HCT116 (cell line): Measurements from ENCODE around the gene USP31. TPM values are rescaled to one million over a fixed set of nuclear protein-coding genes. Genes with fewer than 3 reads are reported as not detected.

ENCODE experiments used
- ATAC-seq: fragments of 200-7000 bp; cut with Tn5 transposase; 2 replicates; pipeline ENCODE4 v1.9.1; 2020; ENCODE audit warnings: mild to moderate bottlenecking, moderate library complexity
- BruUV-seq: library from RNA; stranded (reverse); fragments of 400-500 nt; replicated peaks from 2 replicates; lab custom pipeline; 2021; lab: Mats Ljungman, UMichigan
- CTCF ChIA-PET: fragments of 300-600 bp; sonication (Branson Sonifier 250); formaldehyde crosslinking; loops from one replicate; lab custom pipeline; 2021; ENCODE audit warnings: antibody characterized with exemption; lab: Charles Lee
- POLR2A ChIA-PET: fragments of 300-600, 350-600 bp; sonication (Branson Sonifier 250); formaldehyde crosslinking; loops from one replicate; lab custom pipeline; 2021; ENCODE audit warnings: antibody characterized with exemption; lab: Charles Lee
- RAD21 ChIA-PET, 2 experiments: fragments of 300-600 bp; sonication (Branson Sonifier 250); formaldehyde crosslinking; loops; one replicate each; lab custom pipeline; 2023; ENCODE audit warnings: low total read pairs in 2 of 2; ENCODE audit not compliant: uncharacterized antibody in 2 of 2, unreplicated experiment in 2 of 2, low non-redundant PET in 1 of 2; lab: Charles Lee
- DNase-seq: peaks from one replicate; pipeline ENCODE4 v3.0.0-alpha.2; 2010; ENCODE audit warnings: low read depth, low spot score
- H2AFZ ChIP-seq: fragments of 200-600 bp; shearing (Covaris generic), sonication (generic); 2 replicates; pipeline ENCODE4 v1.6.1; 2017; ENCODE audit warnings: low read depth, mixed run types, mixed read lengths, antibody characterized with exemption, low read length; ENCODE audit not compliant: poor library complexity, severe bottlenecking
- H3K27ac ChIP-seq: 2 replicates; pipeline ENCODE4 v1.5.1; 2012; ENCODE audit warnings: low read depth, low read length
- H3K27me3 ChIP-seq: fragments of 200-600 bp; sonication (generic); 2 replicates; pipeline ENCODE4 v1.6.1; 2016; ENCODE audit warnings: mixed run types, low read length, mixed read lengths; ENCODE audit not compliant: insufficient read depth
- H3K36me3 ChIP-seq, 2 experiments: fragments of 200-500 bp in 1 of 2; fragments of 200-600 bp in 1 of 2; sonication (Bioruptor generic) in 1 of 2; sonication (generic) in 1 of 2; 2 replicates each; pipeline versions ENCODE4 v1.5.1 to v1.6.1; 2014 to 2016; ENCODE audit warnings: low read length in 2 of 2, inconsistent platforms in 1 of 2, mixed read lengths in 1 of 2, mixed run types in 1 of 2; ENCODE audit not compliant: insufficient read depth in 2 of 2, control insufficient read depth in 1 of 2
- H3K4me1 ChIP-seq, 2 experiments: fragments of 200-600 bp in 1 of 2; sonication (generic) in 1 of 2; 2 replicates each; pipeline versions ENCODE4 v1.5.1 to v1.6.1; 2012 to 2017; ENCODE audit warnings: low read length in 2 of 2, inconsistent platforms in 1 of 2, mild to moderate bottlenecking in 1 of 2, mixed read lengths in 1 of 2, mixed run types in 1 of 2, moderate library complexity in 1 of 2; ENCODE audit not compliant: insufficient read depth in 2 of 2, control insufficient read depth in 1 of 2
- H3K4me2 ChIP-seq: fragments of 200-600 bp; sonication (generic); 2 replicates; pipeline ENCODE4 v1.6.1; 2017; ENCODE audit warnings: mixed run types, low read length, mixed read lengths
- H3K4me3 ChIP-seq, 2 experiments: fragments of 200-600 bp in 1 of 2; sonication (generic) in 1 of 2; replicated peaks in 1 of 2; 2 replicates each; pipeline ENCODE4 v1.5.1; 2011 to 2016; ENCODE audit warnings: low read length in 2 of 2, control low read depth in 1 of 2, low read depth in 1 of 2, mild to moderate bottlenecking in 1 of 2, mixed read lengths in 1 of 2, mixed run types in 1 of 2
- H3K79me2 ChIP-seq: fragments of 200-600 bp; sonication (generic); 2 replicates; pipeline ENCODE4 v1.6.1; 2017; ENCODE audit warnings: mild to moderate bottlenecking, mixed run types, low read length, moderate library complexity, mixed read lengths; ENCODE audit not compliant: insufficient read depth
- H3K9ac ChIP-seq: fragments of 200-600 bp; sonication (generic); 2 replicates; pipeline ENCODE4 v1.6.1; 2016; ENCODE audit warnings: low read length, mixed read lengths
- H3K9me2 ChIP-seq: fragments of 200-600 bp; sonication (generic), shearing (Covaris generic); 2 replicates; pipeline ENCODE4 v1.6.1; 2017; ENCODE audit warnings: mixed run types, mild to moderate bottlenecking, moderate library complexity; ENCODE audit not compliant: insufficient read depth
- H3K9me3 ChIP-seq, 2 experiments: fragments of 200-500 bp in 1 of 2; fragments of 200-600 bp in 1 of 2; sonication (Bioruptor generic) in 1 of 2; sonication (generic) in 1 of 2; 2 replicates each; pipeline ENCODE4 v1.6.1; 2014 to 2017; ENCODE audit warnings: low read length in 2 of 2, mixed read lengths in 2 of 2, inconsistent platforms in 1 of 2, low read depth in 1 of 2, mild to moderate bottlenecking in 1 of 2, mixed run types in 1 of 2, moderate library complexity in 1 of 2; ENCODE audit not compliant: control insufficient read depth in 1 of 2, insufficient read depth in 1 of 2
- H4K20me1 ChIP-seq: fragments of 200-600 bp; sonication (generic), shearing (Covaris generic); 2 replicates; pipeline ENCODE4 v1.6.1; 2017; ENCODE audit warnings: mixed run types, mild to moderate bottlenecking, moderate library complexity; ENCODE audit not compliant: insufficient read depth
- CEBPB ChIP-seq: IDR thresholded peaks from 2 replicates; pipeline ENCODE4 v1.6.1; 2012; ENCODE audit warnings: low read depth
- EGR1 ChIP-seq: IDR thresholded peaks from 2 replicates; pipeline ENCODE4 v1.6.1; 2012; ENCODE audit warnings: low read depth
- ELF1 ChIP-seq: IDR thresholded peaks from 2 replicates; pipeline ENCODE4 v1.6.1; 2012; ENCODE audit warnings: low read depth, borderline replicate concordance
- EZH2 ChIP-seq: fragments of 200-600 bp; sonication (generic); IDR thresholded peaks from 2 replicates; pipeline ENCODE4 v1.6.1; 2017; ENCODE audit warnings: antibody characterized with exemption, mixed run types
- EZH2phosphoT487 ChIP-seq: fragments of 200-600 bp; IDR thresholded peaks from 2 replicates; pipeline ENCODE4 v1.6.1; 2018; ENCODE audit warnings: antibody characterized with exemption, borderline replicate concordance
- FOSL1 ChIP-seq: IDR thresholded peaks from 2 replicates; pipeline ENCODE4 v1.6.1; 2012; ENCODE audit warnings: low read depth
- POLR2A ChIP-seq: IDR thresholded peaks from 2 replicates; pipeline ENCODE4 v1.7.0; 2011; ENCODE audit warnings: borderline replicate concordance; ENCODE audit not compliant: insufficient read depth, insufficient read length; ENCODE audit errors: extremely low read depth
- POLR2AphosphoS5 ChIP-seq: IDR thresholded peaks from 2 replicates; pipeline ENCODE4 v1.6.1; 2011; ENCODE audit warnings: mild to moderate bottlenecking, low read depth, low read length, moderate library complexity
- RAD21 ChIP-seq: IDR thresholded peaks from 2 replicates; pipeline ENCODE4 v1.6.1; 2012; ENCODE audit warnings: low read depth, mild to moderate bottlenecking
- SIN3A ChIP-seq: IDR thresholded peaks from 2 replicates; pipeline ENCODE4 v1.6.1; 2012; ENCODE audit warnings: low read depth
- SRF ChIP-seq: IDR thresholded peaks from 2 replicates; pipeline ENCODE4 v1.6.1; 2012; ENCODE audit warnings: low read depth
- TCF7L2 ChIP-seq: IDR thresholded peaks from 2 replicates; pipeline ENCODE4 v1.7.0; 2011; ENCODE audit warnings: borderline replicate concordance, inconsistent platforms; ENCODE audit not compliant: insufficient read depth, insufficient read length; ENCODE audit errors: extremely low read depth
- YY1 ChIP-seq: IDR thresholded peaks from 2 replicates; pipeline ENCODE4 v1.6.1; 2011; ENCODE audit warnings: low read length, low read depth, moderate library complexity, mild to moderate bottlenecking; ENCODE audit not compliant: insufficient replicate concordance; ENCODE audit errors: extremely low read depth
- ZFX ChIP-seq: fragments of 450-650 bp; IDR thresholded peaks from 2 replicates; pipeline ENCODE4 v1.6.1; 2017
- ZNF274 ChIP-seq: fragments of 200-500 bp; sonication (Bioruptor generic); IDR thresholded peaks from 2 replicates; pipeline ENCODE4 v1.6.1; 2014; ENCODE audit warnings: mild to moderate bottlenecking, low read depth, low read length, inconsistent platforms
- intact Hi-C: fragments of 100-400 bp; cut with micrococcal nuclease; formaldehyde crosslinking; loops from 2 replicates; pipeline ENCODE4 v1.10.0; 2022
- total RNA-seq: library from RNA; stranded (reverse); gene quantifications from one replicate; pipeline ENCODE4 v1.2.1, GENCODE V29; 2021; ENCODE audit not compliant: unreplicated experiment
- TF ChIP-seq, protein P1 (sequence below): IDR thresholded peaks from 2 replicates; pipeline ENCODE4 v1.6.1; 2012
- TF ChIP-seq, protein P2 (sequence below), 3 experiments: fragments of 200-600 bp in 1 of 3; sonication (generic) in 1 of 3; IDR thresholded peaks in 2 of 3; conservative IDR thresholded peaks in 1 of 3; 2 replicates each; pipeline ENCODE4 v1.5.1; 2012 to 2017; ENCODE audit warnings: low read depth in 2 of 3, low read length in 2 of 3, antibody characterized with exemption in 1 of 3, borderline replicate concordance in 1 of 3, control low read depth in 1 of 3, mild to moderate bottlenecking in 1 of 3, mixed read lengths in 1 of 3, mixed run types in 1 of 3, moderate library complexity in 1 of 3; ENCODE audit not compliant: insufficient read depth in 1 of 3
- TF ChIP-seq, protein P3 (sequence below): IDR thresholded peaks from 2 replicates; pipeline ENCODE4 v1.6.1; 2012
- TF ChIP-seq, protein P4 (sequence below): IDR thresholded peaks from 2 replicates; pipeline ENCODE4 v1.6.1; 2011; ENCODE audit warnings: mild to moderate bottlenecking, low read length, moderate library complexity; ENCODE audit not compliant: insufficient replicate concordance; ENCODE audit errors: extremely low read depth
- TF ChIP-seq, protein P5 (sequence below): IDR thresholded peaks from 2 replicates; pipeline ENCODE4 v1.6.1; 2012; ENCODE audit warnings: low read depth

Gene USP31
- total RNA-seq, 1 experiment from 2014 or later = 12.2 TPM

DNA sequence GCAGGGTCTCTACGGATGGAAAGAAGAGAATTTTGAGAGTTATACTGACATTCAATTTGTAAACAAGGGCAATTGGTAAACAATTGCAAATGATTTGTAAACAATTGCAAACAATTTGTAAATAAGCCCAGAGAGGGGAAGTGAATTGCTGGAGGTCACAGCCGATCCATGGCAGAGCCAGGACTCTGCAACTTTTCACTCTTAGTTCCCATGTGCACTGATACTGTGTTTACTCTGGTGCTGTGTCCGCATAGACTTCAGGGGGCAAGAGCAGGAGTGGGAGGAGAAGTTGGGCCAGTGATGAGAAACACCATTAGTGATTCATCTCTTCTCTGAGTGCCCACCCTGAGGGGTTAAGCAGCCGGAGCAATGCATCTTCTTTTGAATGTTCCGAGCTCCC is 47.3 kb upstream of the USP31 start:
- DNase-seq (no peak), ATAC-seq (no peak)
- Histone ChIP-seq H3K36me3 (no peaks in the 10 kb centered on the region), H3K9ac (no peak overlapping the region), H3K27me3 (peaks cover 52% of the 10 kb centered on the region), H3K79me2 (no peaks in the 10 kb centered on the region), H3K9me3 (no peaks in the 10 kb centered on the region), H2AFZ (no peak overlapping the region), H3K4me1 (no peaks in the 10 kb centered on the region), H4K20me1 (no peaks in the 10 kb centered on the region), H3K4me3 (no peak overlapping the region), H3K27ac (no peak overlapping the region), H3K9me2 (no peaks in the 10 kb centered on the region), H3K4me2 (no peak overlapping the region)
- ChIA-PET POLR2A (no interaction called here), RAD21 (no interaction called here), CTCF (no interaction called here)
- TF ChIP-seq EGR1 (no peak), ELF1 (no peak), FOSL1 (no peak), YY1 (no peak), CEBPB (no peak), RAD21 (no peak), POLR2A (no peak), ZNF274 (no peak), SRF (no peak), EZH2phosphoT487 (no peak), SIN3A (no peak), TCF7L2 (no peak), EZH2 (no peak), POLR2AphosphoS5 (no peak), ZFX (no peak)
- TF ChIP-seq, protein P1, sequence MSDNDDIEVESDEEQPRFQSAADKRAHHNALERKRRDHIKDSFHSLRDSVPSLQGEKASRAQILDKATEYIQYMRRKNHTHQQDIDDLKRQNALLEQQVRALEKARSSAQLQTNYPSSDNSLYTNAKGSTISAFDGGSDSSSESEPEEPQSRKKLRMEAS = no peak
- TF ChIP-seq, protein P2, sequence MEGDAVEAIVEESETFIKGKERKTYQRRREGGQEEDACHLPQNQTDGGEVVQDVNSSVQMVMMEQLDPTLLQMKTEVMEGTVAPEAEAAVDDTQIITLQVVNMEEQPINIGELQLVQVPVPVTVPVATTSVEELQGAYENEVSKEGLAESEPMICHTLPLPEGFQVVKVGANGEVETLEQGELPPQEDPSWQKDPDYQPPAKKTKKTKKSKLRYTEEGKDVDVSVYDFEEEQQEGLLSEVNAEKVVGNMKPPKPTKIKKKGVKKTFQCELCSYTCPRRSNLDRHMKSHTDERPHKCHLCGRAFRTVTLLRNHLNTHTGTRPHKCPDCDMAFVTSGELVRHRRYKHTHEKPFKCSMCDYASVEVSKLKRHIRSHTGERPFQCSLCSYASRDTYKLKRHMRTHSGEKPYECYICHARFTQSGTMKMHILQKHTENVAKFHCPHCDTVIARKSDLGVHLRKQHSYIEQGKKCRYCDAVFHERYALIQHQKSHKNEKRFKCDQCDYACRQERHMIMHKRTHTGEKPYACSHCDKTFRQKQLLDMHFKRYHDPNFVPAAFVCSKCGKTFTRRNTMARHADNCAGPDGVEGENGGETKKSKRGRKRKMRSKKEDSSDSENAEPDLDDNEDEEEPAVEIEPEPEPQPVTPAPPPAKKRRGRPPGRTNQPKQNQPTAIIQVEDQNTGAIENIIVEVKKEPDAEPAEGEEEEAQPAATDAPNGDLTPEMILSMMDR (IDR thresholded peaks at IDR 0.05 in 2 of 3, conservative IDR thresholded peaks at IDR 0.05 in 1 of 3; ENCODE audit: borderline replicate concordance in 1 of 3, insufficient read depth in 1 of 3, low read depth in 2 of 3, low read length in 2 of 3) = no peak
- TF ChIP-seq, protein P3, sequence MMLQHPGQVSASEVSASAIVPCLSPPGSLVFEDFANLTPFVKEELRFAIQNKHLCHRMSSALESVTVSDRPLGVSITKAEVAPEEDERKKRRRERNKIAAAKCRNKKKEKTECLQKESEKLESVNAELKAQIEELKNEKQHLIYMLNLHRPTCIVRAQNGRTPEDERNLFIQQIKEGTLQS = no peak
- TF ChIP-seq, protein P4, sequence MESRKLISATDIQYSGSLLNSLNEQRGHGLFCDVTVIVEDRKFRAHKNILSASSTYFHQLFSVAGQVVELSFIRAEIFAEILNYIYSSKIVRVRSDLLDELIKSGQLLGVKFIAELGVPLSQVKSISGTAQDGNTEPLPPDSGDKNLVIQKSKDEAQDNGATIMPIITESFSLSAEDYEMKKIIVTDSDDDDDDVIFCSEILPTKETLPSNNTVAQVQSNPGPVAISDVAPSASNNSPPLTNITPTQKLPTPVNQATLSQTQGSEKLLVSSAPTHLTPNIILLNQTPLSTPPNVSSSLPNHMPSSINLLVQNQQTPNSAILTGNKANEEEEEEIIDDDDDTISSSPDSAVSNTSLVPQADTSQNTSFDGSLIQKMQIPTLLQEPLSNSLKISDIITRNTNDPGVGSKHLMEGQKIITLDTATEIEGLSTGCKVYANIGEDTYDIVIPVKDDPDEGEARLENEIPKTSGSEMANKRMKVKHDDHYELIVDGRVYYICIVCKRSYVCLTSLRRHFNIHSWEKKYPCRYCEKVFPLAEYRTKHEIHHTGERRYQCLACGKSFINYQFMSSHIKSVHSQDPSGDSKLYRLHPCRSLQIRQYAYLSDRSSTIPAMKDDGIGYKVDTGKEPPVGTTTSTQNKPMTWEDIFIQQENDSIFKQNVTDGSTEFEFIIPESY = no peak
- TF ChIP-seq, protein P5, sequence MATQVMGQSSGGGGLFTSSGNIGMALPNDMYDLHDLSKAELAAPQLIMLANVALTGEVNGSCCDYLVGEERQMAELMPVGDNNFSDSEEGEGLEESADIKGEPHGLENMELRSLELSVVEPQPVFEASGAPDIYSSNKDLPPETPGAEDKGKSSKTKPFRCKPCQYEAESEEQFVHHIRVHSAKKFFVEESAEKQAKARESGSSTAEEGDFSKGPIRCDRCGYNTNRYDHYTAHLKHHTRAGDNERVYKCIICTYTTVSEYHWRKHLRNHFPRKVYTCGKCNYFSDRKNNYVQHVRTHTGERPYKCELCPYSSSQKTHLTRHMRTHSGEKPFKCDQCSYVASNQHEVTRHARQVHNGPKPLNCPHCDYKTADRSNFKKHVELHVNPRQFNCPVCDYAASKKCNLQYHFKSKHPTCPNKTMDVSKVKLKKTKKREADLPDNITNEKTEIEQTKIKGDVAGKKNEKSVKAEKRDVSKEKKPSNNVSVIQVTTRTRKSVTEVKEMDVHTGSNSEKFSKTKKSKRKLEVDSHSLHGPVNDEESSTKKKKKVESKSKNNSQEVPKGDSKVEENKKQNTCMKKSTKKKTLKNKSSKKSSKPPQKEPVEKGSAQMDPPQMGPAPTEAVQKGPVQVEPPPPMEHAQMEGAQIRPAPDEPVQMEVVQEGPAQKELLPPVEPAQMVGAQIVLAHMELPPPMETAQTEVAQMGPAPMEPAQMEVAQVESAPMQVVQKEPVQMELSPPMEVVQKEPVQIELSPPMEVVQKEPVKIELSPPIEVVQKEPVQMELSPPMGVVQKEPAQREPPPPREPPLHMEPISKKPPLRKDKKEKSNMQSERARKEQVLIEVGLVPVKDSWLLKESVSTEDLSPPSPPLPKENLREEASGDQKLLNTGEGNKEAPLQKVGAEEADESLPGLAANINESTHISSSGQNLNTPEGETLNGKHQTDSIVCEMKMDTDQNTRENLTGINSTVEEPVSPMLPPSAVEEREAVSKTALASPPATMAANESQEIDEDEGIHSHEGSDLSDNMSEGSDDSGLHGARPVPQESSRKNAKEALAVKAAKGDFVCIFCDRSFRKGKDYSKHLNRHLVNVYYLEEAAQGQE = no peak
- no TSS peak for BruUV-seq
- intact Hi-C loops = no loop called here
